HEK293 (cell line): ENCODE measurements around the gene PRKCE.

Experiments
- CTCF ChIP-seq: fragments of 450-650 bp; formaldehyde crosslinking; IDR thresholded peaks from 2 replicates; pipeline ENCODE4 v1.5.1; 2016; ENCODE audit warnings: missing biosample characterization, missing genetic modification characterization
- HOXA7 ChIP-seq: sonication (generic); formaldehyde crosslinking; IDR thresholded peaks from 2 replicates; pipeline ENCODE4 v1.8.1; 2022; ENCODE audit warnings: missing genetic modification reagents, borderline replicate concordance
- KLF9 ChIP-seq: fragments of 450-650 bp; formaldehyde crosslinking; IDR thresholded peaks from 2 replicates; pipeline ENCODE4 v1.5.1; 2016; ENCODE audit warnings: missing biosample characterization, missing genetic modification characterization, low read depth
- ZBTB8A ChIP-seq: fragments of 450-650 bp; formaldehyde crosslinking; IDR thresholded peaks from 2 replicates; pipeline ENCODE4 v1.5.1; 2016; ENCODE audit warnings: missing biosample characterization, missing genetic modification characterization
- ZNF19 ChIP-seq: fragments of 450-650 bp; formaldehyde crosslinking; IDR thresholded peaks from 2 replicates; pipeline ENCODE4; 2016; ENCODE audit warnings: missing biosample characterization, missing genetic modification characterization, low read depth
- ZNF501 ChIP-seq: fragments of 450-650 bp; formaldehyde crosslinking; IDR thresholded peaks from 2 replicates; pipeline ENCODE4 v1.5.1; 2016; ENCODE audit warnings: missing biosample characterization, missing genetic modification characterization
- TF ChIP-seq, protein P1 (sequence below): fragments of 450-650 bp; formaldehyde crosslinking; IDR thresholded peaks from 2 replicates; pipeline ENCODE4 v1.5.1; 2016; ENCODE audit warnings: missing biosample characterization, missing genetic modification characterization

DNA sequence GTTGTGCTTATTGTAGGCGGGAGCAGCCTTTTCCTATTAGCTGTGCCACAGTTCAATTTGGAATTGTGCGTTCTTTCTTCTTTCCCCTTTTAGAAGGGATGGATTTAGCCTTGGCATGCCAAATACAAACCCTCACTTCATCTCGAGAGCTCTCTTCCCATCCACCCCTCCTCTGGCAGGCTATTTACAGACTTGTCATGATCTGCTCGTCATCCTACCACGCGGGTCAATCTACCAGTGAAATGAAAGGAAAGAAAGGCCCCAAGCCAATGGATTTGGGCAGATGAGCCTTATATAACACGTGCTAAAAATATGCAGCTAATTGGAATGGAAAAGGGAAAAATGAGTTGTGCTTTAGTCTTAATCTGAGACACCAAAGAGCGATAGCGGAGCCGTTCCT, 277.5 kb downstream of the PRKCE start:
- no peak for TF ChIP-seq CTCF (tag by site-specific recombination)
- TF ChIP-seq ZNF19 (tag by site-specific recombination) = no peak
- TF ChIP-seq KLF9 (tag by site-specific recombination) = no peak
- no peak for TF ChIP-seq ZNF501 (tag by site-specific recombination)
- no peak for TF ChIP-seq ZBTB8A (tag by site-specific recombination)
- TF ChIP-seq, protein P1, sequence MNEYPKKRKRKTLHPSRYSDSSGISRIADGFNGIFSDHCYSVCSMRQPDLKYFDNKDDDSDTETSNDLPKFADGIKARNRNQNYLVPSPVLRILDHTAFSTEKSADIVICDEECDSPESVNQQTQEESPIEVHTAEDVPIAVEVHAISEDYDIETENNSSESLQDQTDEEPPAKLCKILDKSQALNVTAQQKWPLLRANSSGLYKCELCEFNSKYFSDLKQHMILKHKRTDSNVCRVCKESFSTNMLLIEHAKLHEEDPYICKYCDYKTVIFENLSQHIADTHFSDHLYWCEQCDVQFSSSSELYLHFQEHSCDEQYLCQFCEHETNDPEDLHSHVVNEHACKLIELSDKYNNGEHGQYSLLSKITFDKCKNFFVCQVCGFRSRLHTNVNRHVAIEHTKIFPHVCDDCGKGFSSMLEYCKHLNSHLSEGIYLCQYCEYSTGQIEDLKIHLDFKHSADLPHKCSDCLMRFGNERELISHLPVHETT (tag by site-specific recombination) = no peak
- no peak for TF ChIP-seq HOXA7
